Measurements from ENCODE around the gene SHOC1. TPM values are rescaled to one million over a fixed set of nuclear protein-coding genes. Genes with fewer than 3 reads are reported as not detected.

Gene SHOC1
- total RNA-seq, 1 experiment from 2014 or later: 1.1 TPM

GRCh38 chr9:111752455-111752854, 42.3 kb downstream of the SHOC1 start:
- no peak overlapping the region for H3K9ac ChIP-seq (ENCODE audit: low read length)
- intact Hi-C loops (cut with micrococcal nuclease): loop anchor here (10.0 kb wide), 1 partner anchor 582 kb away; the partner anchor contains the start of gene PTBP3
- CTCF ChIA-PET: no interaction called here
- no TSS peak for BruUV-seq (replicated peaks)
- no peaks in the 10 kb centered on the region for H3K9me2 ChIP-seq (ENCODE audit: insufficient read depth)
- RAD21 ChIA-PET (ENCODE audit: low non-redundant PET in 1 of 2, low total read pairs in 2 of 2, uncharacterized antibody in 2 of 2, unreplicated experiment in 2 of 2): no interaction called here
- H3K9me3 ChIP-seq (ENCODE audit: control insufficient read depth in 1 of 2, insufficient read depth in 1 of 2, low read depth in 1 of 2, low read length in 2 of 2): peaks cover 0 to 5% of the 10 kb centered on the region in 2 experiments; a peak in 1 of 4 replicates
- no peak overlapping the region for H3K27ac ChIP-seq (ENCODE audit: low read depth, low read length)
- no peaks in the 10 kb centered on the region for H4K20me1 ChIP-seq (ENCODE audit: insufficient read depth)
- no peak for ATAC-seq
- 0 out of 2 replicates have a peak, but pooled peaks have one; percentile 32 for TF ChIP-seq CBX3 (IDR thresholded peaks at IDR 0.05; ENCODE audit: low read depth)
- TF ChIP-seq FOSL1 (IDR thresholded peaks at IDR 0.05; ENCODE audit: low read depth): peak; percentile 17; the same call in 1 of the 2 replicates
- TF ChIP-seq CEBPB (IDR thresholded peaks at IDR 0.05; ENCODE audit: low read depth): no peak
- no peak for TF ChIP-seq POLR2AphosphoS5 (IDR thresholded peaks at IDR 0.05; ENCODE audit: low read depth, low read length)
- DNase-seq (ENCODE audit: low read depth, low spot score): no peak
- H2AFZ ChIP-seq (ENCODE audit: low read depth, low read length, poor library complexity, severe bottlenecking): no peak overlapping the region
- POLR2A ChIA-PET: no interaction called here
- no peaks in the 10 kb centered on the region for H3K27me3 ChIP-seq (ENCODE audit: insufficient read depth, low read length)
- H3K36me3 ChIP-seq (ENCODE audit: control insufficient read depth in 1 of 2, insufficient read depth in 2 of 2, low read length in 2 of 2): no peaks in the 10 kb centered on the region
- no peak overlapping the region for H3K4me3 ChIP-seq (replicated peaks in 1 of 2; ENCODE audit: low read depth in 1 of 2, low read length in 2 of 2)
- no peaks in the 10 kb centered on the region for H3K4me1 ChIP-seq (ENCODE audit: control insufficient read depth in 1 of 2, insufficient read depth in 2 of 2, low read length in 2 of 2)
- no peaks in the 10 kb centered on the region for H3K79me2 ChIP-seq (ENCODE audit: insufficient read depth, low read length)
- H3K4me2 ChIP-seq (ENCODE audit: low read length): no peak overlapping the region

Other genes starting within 250 kb of the SHOC1 start
- 53.9 TPM for gene PTGR1, start 195.3 kb downstream of the SHOC1 start, total RNA-seq (2021; ENCODE audit: unreplicated experiment)
- 7.1 TPM for gene DNAJC25, start 163.6 kb downstream of the SHOC1 start, total RNA-seq (2021; ENCODE audit: unreplicated experiment)
- 46.8 TPM for gene GNG10, start 133.3 kb downstream of the SHOC1 start, total RNA-seq (2021; ENCODE audit: unreplicated experiment)
- 32.6 TPM for gene UGCG, start 101.9 kb upstream of the SHOC1 start, total RNA-seq (2021; ENCODE audit: unreplicated experiment)